GM18505 (cell line): ENCODE data around the gene TRIM77.
"Not testable (repeated sequence)": the region's sequence is repeated elsewhere in the genome, so short reads cannot be mapped to it uniquely, and the experiment has no call there.

Source experiments
- ATAC-seq: cut with Tn5 transposase; IDR thresholded peaks from one replicate; pipeline ENCODE4 v1.9.1; 2021; ENCODE audit not compliant: unreplicated experiment
- POLR2A ChIP-seq: IDR thresholded peaks from 4 replicates; pipeline ENCODE4 v1.6.1; 2011; ENCODE audit warnings: borderline replicate concordance; ENCODE audit not compliant: insufficient read depth, insufficient read length; ENCODE audit errors: extremely low read depth

The TRIM77 gene, protein sequence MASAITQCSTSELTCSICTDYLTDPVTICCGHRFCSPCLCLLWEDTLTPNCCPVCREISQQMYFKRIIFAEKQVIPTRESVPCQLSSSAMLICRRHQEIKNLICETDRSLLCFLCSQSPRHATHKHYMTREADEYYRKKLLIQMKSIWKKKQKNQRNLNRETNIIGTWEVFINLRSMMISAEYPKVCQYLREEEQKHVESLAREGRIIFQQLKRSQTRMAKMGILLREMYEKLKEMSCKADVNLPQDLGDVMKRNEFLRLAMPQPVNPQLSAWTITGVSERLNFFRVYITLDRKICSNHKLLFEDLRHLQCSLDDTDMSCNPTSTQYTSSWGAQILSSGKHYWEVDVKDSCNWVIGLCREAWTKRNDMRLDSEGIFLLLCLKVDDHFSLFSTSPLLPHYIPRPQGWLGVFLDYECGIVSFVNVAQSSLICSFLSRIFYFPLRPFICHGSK

DNA sequence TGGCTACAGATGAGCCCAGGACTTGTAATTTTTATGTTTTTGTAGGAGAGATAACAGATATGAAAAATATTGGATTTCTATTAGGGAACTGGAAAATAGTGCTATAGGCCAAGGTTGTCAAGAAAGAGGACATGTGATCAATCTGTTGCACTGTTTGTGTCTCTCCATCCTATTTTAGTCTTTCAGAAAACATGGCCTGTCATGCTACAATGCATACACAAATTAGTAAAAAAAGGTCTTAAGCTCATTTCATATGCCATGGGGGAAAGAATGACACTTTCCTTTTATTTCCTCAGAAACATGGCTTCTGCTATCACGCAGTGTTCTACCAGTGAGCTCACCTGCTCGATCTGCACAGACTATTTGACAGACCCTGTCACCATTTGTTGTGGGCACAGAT is at the start of gene TRIM77:
Gene TRIM77 (plus strand): TSS at position 301 of the 400 bp plus-strand sequence. CDS start 0 bp downstream, at position 301.
- ATAC-seq, result not testable (repeated sequence)

DNA sequence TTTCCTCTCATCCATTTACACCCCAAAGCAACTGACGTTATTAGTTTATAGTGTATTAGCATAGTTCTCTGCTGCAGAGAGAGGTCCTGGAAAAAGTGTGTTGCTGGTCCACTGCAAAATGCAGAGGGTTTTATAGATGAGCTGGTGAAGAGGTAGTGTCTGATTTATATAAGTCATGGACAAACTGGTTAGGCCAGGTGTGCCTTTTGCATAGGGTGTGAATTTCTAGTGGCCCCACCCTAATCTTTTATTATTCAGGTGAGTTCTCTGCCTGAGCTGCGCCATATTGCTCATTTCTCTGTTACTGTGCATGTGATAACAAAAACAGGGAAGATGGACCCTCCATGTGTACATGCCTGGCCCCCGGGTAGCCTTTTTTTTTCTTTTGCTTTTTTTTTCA is 43.1 kb upstream of the TRIM77 start:
- TF ChIP-seq POLR2A, result no peak

DNA sequence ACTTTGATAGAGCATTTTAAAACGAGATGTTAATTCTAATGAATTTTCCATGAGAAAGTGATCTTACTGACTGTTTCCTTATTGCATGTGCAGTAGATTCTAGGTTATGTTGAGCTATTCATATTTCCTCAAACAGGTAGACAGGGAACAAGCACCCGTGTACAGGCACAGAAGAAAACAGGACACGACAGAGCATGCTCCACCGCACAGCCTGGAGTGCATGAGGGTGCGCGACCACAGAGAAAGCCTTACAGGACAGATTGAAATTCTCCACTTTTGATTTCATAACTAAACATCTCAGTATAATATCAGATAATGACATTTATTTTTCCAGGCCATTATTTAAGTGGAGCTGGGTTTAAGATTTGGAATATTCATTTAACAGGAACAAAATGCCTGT is 41.9 kb upstream of the TRIM77 start:
- not testable (repeated sequence) for ATAC-seq

More for the DNA sequence above, 43.1 kb upstream of the TRIM77 start:
- ATAC-seq, result no peak

DNA sequence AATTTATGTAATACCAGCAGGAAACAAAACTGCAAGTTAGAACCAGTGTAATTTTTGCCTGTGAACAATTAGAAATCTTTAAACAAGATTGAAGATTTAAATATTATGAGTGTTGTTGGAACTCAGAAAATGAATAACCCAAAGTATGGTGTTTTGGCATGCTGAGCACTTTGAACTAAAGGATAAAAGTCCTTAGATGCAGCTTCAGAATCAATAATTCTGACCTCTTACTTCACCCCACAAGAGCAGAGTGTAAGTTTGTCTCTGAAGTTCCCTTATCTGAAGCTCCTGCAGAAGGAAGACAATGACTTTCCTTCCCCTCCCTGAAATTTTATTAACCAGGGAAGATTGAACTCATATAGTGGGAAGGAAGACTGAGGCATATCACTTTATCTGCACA is 40.5 kb upstream of the TRIM77 start:
- ATAC-seq, result not testable (repeated sequence)

DNA sequence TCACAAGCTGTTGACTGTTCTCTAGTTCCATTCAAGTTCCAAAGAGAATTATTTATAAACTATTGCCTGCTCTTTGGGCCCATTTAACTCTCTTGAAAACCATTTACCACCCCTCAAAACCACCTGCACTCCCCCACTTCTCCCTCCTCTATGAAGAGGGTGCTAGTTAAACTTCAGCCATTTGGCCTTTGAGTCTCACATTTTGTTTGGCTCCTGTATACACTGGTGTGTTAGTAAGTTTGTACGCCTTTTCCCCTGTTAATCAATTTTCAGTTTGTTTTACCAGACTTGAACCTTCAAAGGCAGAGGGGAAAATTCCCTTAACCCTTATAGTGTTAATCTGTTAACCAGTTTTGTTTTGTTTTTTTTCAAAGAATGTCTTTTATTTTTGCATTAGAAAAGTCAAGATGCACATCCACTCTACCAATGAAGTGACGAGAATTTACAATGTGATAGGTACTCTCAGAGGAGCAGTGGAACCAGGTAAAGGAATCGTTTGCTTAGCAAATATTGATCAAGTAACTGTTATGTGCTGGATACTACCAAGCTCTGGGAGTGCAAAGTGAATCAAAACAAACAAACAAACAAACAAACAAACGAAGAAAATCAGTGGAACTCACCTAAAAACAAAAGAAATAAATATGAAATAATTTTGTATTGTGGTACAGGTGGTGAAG is 40.0 kb upstream of the TRIM77 start:
- not testable (repeated sequence) for ATAC-seq

DNA sequence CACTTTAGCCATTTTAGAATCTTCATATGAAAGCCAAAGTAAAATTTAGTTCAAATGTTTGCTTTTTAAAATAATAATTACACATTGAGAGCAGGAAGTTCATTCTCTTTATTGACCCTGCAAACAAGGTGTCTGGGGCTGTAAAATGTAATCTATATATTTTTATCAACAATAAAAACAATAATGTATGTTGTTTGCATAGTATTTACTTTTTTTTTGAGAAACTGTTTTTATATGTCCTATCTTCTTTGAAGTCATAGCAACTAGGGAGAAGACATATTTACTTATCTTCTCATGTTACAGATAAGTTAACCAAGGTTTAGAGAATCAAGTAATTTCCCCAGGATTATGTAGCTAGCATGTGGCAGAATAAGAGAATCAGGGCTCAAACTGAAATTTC is 37.6 kb upstream of the TRIM77 start:
- not testable (repeated sequence) for ATAC-seq

DNA sequence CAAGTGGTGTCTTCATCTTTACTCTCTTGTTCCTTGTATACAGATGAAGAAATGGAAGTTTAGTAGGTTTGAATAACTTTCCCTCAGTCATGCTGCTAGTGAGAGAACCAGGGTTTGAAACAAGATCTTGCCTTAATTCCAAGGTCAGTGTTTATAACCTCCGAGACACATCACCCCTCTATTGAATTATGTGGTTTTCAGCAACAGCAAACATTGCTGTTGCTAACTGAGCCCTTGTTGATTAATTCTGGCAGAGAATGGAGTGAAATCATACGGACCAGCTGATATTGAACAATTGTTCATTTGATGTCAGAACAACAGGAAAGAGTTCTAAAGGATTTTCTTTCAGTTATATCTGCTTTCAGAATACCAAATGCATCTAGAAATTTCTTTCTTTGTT is 36.7 kb upstream of the TRIM77 start:
- not testable (repeated sequence) for ATAC-seq

DNA sequence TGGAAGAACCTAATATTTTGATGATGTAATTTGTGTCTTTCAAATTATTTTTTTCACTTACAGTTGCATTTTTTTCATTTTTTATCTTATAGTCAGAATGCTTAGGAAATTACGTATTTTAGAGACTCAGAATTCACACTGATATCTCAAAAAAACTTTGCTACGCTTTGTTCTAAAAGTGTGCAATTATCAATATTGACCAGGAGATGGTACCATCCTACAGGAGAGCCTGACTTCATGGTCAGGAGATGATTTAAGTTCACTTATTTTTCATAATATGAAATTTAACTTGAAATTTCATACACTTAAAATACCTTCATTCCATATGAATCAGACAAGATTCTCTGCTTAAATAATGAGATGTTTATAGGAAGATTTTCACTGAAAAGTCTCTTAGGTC is 34.7 kb upstream of the TRIM77 start:
- not testable (repeated sequence) for ATAC-seq

DNA sequence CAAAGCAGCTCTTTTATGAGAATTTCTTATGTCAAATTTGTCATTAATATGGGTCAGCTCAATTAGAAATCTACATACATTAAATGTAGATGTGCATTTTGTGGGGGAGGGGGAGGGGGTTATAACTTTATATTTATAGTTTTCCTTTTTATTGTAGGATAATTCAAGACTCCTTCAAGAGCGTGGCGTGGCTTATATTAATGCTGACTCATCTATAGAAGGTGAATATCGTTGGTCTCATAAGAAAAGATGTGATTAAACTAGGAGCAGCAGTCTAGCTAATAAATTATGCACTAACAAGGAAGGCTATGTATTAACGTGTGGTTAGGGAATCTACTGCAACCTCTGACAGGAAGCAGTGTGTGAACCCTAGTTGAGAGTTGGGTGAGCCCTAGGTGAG is 34.2 kb upstream of the TRIM77 start:
- ATAC-seq, result not testable (repeated sequence)

DNA sequence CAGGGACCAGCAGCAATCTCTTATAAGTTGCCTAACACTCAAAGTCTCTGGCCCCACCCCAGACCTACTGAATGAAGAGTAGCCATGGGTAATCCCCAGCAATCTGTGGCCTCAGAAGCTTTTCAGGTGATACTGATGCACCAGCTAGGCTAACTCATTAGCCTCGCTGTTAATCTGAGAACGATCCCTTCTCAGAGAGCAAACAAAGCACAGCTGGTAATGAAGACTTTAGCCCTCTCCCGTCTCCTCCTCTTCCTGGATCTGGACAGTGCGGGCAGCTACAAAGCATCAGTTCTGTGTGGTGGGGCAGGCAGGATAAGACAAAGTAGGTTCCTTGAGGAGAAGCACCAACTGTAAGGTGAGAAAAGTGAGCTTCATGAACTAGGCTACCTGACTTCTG is 3.0 kb upstream of the TRIM77 start:
- ATAC-seq, result not testable (repeated sequence)

DNA sequence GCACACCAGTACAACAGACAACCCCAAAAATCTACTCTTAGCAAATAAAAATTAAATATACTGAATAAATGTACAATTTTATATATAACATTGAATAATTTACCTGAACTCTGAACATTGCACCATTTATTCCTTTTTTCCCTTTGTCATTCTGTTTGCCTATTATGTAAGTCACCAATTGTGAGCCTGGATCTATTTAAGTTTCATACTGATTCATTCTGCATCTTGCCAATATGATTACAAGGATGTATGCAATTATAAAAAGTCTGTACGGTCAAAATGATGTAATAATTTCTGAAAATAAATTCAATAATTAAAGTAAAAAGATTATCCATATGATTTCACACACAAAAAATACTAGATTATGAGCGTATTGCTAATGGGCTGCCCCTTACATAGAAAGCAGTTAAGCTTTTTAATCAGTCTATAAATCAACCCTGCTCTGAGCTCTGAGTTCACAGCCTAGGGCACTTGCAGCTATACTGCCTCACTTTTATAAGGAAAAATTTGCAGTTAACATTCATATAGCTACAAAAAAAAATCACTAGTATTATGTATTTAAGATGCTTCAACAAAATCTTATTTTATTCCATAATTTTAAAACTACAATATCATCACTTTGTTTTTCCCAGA is 14.9 kb downstream of the TRIM77 start:
- not testable (repeated sequence) for ATAC-seq

DNA sequence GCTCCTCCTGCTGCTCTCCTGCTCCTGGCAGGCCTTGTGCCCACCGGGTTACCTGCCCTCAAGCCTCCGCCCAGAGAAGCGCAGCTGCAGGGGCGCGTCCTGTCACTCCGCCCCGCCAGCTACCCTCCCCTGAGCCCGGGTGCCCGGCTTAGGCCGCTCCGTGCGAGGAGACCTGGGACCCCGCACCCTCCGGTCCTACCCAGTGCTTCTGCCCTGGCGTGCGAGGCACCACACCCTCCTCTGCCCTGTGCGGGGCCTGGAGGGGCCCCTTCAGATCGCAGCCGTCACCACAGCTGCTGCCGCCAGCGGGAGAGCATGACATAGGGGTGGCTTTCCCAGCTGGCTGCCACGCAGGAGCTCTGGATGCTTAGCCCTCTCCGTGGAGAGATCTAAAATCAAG is 20.1 kb downstream of the TRIM77 start:
- ATAC-seq, result not testable (repeated sequence)

DNA sequence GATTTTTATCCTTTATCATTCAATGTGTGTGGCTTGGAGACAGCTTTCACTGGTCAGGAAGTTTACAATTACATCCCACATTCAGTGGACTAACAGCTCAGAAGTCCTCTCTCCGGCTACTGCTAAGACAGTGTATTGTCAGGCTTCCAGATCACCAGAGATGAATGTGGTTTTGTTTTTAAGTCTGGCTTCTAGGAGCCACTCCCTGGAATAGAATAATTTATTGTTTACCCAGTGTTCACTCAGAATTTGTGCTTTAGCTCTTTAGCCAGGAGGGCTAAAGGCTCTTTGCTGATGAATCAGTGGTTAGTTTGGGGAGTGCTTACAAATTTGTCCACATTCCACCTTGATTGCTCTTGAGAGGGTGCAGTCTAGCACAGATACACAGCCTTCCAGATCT is 26.5 kb downstream of the TRIM77 start:
- no peak for ATAC-seq
- TF ChIP-seq POLR2A, result no peak

DNA sequence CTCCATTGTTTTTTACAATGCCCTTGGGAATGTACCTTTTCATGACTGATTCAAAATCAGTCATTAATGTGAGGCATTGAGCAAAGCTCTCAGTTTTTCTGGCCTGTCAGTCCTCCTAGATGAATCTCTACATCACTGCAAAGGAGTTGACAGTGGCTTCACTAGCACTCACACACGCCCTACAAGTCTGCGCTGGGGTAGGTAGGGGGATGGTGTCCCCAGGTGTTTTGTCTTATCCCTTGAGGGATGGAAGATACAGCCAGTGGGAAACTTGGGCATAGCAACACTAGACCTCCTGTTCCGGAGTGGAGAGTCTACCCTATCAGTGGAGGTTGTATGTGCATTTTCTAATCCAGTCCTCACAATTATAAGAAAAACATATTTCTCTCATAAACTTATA is 27.0 kb downstream of the TRIM77 start:
- TF ChIP-seq POLR2A, result no peak
- no peak for ATAC-seq

DNA sequence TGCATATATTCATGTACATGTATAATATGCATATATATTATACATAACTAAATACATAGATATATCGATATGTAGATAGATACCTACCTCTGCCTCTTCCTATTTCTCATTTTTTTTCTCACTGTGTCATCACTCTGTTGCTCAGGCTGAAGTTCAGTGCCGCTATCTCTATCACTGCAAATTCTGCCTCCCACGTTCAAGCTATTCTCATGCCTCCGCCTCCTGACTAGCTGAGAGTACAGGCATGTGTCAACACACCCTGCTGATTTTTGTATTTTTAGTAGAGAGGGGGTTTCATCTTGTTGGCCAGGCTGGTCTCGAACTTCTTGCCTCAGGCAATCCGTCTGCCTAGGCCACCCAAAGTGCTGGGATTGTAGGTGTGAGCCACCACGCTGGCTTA is 31.3 kb downstream of the TRIM77 start:
- ATAC-seq, result not testable (repeated sequence)

DNA sequence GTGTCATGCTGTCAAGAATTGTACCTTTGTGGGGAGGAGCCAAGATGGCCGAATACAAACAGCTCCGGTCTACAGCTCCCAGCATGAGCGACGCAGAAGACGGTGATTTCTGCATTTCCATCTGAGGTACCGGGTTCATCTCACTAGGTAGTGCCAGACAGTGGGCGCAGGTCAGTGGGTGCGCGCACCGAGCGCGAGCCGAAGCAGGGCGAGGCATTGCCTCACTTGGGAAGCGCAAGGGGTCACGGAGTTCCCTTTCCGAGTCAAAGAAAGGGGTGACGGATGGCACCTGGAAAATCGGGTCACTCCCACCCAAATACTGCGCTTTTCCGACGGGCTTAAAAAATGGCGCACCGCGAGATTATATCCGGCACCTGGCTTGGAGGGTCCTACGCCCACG is 34.1 kb downstream of the TRIM77 start:
- ATAC-seq, result not testable (repeated sequence)

DNA sequence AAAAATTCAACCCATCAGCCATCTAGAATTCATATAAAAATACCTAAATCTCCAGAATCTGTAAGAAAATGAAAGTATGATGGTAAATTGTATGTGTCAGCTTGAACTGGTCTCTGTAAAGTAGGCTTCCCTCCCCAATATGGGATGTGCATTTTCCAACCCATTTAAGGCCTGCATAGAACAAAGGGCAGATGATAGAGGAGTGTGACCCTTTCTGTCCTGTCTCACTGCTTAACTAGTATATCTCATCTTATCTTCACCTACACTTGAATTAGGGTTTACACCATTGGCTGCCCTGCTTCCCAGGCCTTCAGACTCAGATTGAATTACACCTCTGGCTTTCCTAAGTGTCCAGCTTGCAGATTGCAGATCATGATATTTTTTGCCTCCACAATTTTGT is 40.7 kb downstream of the TRIM77 start:
- ATAC-seq, result not testable (repeated sequence)
